GM21576 (cell line): ENCODE results near the gene OR3A3.
"Not testable (repeated sequence)": the region's sequence is repeated elsewhere in the genome, so short reads cannot be mapped to it uniquely, and the experiment has no call there.

ENCODE experiments used
- ATAC-seq: cut with Tn5 transposase; IDR thresholded peaks from one replicate; pipeline ENCODE4 v1.9.1; 2021; ENCODE audit warnings: mild to moderate bottlenecking, moderate library complexity; ENCODE audit not compliant: unreplicated experiment

OR3A3 gene

DNA sequence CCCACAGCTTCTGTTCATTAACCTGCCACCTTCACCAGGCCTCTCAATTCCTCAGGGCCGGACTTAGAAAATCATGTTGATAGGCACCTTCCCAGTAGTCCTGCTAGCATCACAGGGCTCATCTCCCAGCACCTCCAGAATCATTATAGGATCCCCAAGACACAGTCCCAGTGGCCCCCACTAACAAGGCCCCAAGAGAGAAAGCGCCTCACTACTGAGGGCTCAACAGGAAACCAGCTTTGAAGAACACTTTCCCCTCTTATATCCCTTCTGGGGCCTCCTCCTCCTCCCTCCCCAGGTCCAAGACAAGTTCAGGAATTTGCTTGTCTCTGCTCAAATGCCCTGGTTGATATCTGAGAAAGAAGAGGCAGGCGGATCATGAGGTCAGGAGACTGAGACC, at the start of gene OR3A3:
Gene OR3A3, plus strand, starts transcription at position 301 of the 400 bp plus-strand sequence.
- ATAC-seq: no peak

DNA sequence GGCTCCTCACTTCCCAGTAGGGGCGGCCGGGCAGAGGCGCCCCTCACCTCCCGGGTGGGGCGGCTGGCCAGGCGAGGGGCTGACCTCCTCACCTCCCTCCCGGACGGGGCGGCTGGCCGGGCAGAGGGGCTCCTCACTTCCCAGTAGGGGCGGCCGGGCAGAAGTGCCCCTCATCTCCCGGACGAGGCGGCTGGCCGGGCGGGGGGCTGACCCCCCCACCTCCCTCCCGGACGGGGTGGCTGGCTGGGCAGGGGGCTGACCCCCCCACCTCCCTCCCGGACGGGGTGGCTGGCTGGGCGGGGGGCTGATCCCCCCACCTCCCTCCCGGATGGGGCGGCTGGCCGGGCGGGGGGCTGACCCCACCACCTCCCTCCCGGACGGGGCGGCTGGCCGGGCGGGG, 40.0 kb upstream of the OR3A3 start:
- not testable (repeated sequence) for ATAC-seq

DNA sequence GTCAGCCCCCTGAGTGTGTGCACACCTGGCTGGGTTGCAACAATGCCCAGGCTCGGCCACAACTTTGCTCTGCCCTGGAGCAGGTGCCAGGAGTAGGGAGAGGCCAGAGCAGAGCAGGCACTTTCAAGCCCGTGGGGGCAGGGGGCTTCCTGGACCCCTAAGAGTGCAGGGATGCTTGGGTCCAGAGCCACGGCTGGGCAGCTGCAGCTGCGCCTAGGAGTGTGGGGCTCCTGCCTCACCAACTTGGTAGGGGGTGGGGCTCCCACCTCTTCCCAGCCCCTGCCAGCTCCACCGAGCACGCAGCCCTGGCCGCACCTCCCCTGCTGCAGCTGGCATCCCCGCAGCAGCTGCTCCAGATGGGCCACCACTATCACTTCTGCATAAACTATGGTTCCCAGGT, 32.8 kb upstream of the OR3A3 start:
- no peak for ATAC-seq

DNA sequence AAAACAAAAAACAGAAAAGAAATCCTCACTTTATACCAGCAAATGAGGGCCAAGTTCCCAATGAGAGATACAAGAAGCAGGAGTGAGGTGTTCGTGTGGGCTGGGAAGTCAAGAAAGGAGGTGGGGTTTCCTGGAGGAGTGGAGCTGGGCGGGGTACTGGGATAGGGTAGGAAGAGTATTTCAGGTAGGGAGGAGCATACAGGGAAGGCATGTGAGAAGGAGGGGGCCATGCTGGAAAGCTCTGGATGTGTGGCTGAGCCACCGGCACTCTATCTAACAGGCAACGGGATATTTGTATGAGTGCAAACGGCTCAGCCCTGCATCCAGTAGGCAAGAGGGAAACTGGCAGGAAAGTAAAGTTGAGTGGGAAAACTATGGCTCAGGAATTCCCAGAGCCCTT, 29.2 kb upstream of the OR3A3 start:
- ATAC-seq: no peak

DNA sequence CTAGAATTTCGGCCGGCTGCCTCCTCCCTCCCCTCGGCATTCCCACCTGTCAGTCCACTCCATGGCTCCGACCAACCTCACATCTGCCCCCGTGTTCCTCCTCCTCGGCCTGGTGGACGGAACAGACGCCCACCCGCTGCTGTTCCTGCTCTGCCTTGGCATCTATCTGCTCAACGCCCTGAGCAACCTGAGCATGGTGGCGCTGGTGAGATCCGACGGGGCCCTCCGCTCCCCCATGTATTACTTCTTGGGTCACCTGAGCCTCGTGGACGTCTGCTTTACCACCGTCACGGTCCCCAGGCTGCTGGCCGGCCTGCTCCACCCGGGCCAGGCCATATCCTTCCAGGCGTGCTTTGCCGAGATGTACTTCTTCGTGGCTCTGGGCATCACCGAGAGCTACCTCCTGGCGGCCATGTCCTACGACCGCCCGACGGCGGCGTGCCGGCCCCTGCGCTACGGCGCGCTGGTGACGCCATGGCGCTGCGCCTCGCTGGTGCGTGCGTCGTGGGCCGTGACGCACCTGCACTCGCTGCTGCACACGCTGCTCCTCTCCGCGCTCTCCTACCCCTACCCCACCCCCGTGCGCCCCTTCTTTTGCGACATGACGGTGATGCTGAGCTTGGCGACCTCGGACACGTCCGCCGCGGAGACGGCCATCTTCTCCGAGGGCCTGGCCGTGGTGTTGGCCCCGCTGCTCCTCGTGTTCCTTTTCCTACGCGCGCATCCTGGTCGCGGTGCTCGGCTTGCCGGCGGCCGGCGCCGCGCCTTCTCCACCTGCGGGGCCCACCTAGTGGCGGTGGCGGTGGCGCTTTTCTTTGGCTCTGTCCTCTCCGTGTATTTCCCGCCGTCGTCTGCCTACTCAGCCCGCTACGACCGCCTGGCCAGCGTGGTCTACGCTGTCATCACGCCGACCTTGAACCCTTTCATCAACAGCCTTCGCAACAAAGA, 25.0 kb upstream of the OR3A3 start, which contains the start of gene OR3A2:
Gene OR3A2, minus strand, starts transcription at position 440 of the 948 bp plus-strand sequence.
- ATAC-seq: no peak

DNA sequence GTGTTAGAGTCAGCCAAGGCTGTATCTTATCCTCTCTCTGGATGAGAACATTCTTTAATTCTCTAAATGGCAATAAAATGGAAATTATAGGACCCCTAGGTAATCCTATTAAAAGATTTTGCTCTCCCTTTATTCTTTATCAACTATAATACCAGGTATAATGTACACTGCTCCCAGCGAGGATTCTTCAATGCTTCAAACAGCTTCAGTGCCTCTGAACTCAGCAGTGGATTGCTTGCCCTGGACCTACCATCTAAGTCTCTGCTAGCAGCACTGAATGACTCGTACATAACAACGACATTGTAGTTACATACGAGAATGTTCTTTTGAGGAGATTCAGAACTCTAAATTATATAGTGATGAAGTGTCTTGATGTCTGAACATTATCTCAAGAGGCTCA, 21.4 kb upstream of the OR3A3 start:
- ATAC-seq: no peak

DNA sequence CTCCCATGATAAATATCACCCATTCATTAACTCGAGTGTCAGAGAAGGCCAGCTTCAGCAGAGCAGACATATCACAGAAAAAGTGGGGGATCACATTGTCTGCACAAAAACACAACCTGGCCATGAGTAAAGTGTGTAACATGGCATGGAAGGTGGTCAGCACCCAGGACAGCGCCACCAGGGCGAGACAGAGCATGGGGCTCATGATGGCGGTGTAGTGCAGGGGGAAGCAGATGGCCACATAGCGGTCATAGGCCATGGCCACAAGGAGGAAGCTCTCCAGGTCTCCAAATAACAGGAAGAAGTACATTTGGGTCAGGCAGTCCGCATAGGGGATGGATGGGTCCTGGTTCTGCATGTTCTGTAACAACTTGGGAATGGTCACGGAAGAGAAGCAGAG, 13.4 kb upstream of the OR3A3 start:
- ATAC-seq: not testable (repeated sequence)

DNA sequence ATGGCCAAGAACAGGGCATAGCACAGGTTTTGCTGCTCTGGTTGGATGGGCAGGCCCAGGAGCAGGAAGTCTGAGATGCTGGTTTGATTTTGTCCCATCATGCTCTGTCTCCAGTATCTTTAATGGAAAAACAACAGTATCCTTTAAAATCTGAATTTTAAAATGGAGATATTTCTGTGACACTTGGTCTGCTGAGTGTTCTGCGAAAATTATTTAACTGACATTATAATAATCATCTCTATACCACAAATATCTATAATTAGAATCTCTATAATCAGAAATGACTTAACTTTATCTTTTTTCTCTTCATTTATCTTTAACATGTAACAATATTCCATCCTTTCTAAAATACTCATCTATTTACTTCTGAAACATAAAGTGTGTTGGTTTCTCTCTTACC, 12.9 kb upstream of the OR3A3 start, which contains the start of gene OR1E1:
Gene OR1E1, minus strand, starts transcription at position 101 of the 400 bp plus-strand sequence. Its CDS starts 0 bp downstream, at position 101.
- ATAC-seq: no peak

DNA sequence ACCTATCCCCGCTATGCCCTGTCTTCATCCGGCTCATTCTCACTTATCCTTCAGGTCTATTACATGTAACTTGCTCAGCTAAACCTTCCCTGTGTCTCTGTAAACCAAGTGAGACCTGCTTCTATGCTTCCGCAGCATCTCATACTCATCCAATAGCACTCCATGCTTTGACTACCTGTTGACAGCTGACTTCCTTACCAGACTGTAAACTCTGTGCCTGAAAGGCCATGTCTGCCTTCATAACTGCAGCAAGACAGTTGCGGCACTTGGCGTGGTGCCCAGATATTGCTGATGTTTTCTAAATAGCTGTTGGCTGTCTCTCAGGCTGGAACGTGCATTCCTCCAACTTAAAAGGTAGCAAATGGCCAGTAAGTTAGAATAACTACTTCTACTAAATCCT, 11.1 kb upstream of the OR3A3 start:
- no peak for ATAC-seq

DNA sequence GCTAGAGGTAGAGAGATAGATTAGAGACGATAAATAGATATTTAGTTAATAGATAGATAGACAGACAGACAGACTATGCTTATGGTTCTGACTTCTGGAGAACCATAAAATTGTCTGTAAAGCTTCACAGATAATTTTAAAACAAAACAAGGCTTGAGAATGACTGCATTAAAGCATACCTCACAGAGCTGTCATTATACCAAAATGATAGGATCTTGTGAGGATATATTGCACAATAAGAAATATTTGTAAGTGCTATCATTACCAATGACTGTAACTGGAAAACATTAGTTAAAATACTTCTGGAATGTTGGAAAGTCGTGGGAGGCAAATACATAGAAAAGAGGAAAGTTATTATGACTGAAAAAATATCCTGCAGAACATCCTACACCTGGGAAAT, 9.4 kb upstream of the OR3A3 start:
- no peak for ATAC-seq

DNA sequence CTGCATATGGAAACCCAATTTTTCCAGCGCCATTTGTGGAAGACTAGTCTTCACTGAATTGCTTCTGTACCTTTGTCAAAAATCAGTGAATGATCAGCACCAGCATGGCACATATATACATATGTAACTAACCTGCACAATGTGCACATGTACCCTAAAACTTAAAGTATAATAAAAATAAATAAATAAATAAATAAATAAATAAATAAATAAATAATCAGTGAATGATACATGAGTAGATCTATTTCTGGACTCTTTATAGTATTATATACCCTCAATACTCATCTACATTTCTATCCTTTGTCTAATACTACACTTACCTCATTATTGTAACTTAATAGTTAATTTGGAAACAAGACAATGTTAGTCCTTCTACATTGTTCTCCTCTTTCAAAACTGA, 7.3 kb upstream of the OR3A3 start:
- ATAC-seq: not testable (repeated sequence)

DNA sequence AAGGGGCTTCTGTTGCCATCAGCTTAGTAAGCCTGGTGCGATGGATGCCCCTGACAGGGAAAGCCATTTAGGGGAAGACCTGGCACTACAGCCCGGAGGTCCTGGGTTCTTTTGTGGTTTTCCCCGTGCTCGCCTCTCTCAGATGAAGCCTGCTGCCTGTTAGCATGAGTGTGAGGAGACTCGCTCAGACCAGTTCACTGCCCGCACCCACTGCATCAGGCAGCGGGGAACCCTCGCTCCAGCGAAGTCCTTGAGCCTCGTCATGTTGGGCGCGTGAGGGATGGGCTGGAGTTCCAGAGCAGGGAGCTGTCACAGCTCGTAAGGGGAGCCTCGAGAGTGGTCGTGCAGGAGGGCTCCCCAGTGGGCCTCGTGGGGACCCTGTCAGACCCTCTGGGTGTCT, 1.0 kb downstream of the OR3A3 start:
- not testable (repeated sequence) for ATAC-seq

DNA sequence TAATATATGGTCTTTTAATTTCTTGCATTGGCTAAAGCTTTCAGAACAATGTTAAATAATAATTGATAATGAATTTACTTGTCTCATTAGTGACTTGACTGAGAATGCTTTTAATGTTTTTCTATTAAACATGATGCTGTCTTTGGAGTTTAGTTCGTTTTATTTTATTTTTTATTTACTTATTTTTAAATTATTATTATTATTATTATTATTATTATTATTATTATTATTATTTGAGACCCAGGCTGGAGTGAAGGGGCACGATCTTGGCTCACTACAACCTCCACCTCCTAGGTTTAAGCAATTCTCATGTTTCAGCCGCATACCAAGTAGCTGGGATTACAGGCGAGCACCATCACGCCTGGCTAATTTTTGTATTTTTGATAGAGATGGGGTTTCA, 4.4 kb downstream of the OR3A3 start:
- ATAC-seq: no peak

DNA sequence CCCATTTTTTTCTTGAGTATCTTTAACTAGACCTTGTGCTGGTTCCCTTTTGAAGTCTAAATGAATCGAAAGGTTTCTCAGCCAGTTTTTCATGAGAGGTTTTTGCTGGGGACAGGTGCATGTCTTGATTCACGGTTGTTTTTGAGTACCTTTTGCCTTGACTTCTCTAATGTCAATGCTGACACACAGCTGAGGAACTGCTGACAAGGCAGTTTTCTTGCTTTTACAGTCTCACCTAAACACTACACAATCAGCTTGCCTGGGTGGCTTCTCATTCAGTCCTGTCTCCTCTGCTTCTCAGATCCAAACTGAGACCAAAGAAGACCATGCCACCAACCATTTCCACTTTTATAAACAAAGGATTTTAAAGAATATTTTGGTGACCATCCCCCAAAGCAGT, 7.1 kb downstream of the OR3A3 start:
- ATAC-seq: no peak

DNA sequence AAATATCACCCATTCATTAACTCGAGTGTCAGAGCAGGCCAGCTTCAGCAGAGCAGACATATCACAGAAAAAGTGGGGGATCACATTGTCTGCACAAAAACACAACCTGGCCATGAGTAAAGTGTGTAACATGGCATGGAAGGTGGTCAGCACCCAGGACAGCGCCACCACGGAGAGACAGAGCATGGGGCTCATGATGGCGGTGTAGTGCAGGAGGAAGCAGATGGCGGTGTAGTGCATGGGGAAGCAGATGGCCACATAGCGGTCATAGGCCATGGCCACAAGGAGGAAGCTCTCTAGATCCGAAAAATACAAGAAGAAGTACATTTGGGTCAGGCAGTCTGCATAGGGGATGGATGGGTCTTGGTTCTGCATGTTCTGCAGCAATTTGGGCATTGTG, 22.0 kb downstream of the OR3A3 start:
- ATAC-seq: not testable (repeated sequence)

DNA sequence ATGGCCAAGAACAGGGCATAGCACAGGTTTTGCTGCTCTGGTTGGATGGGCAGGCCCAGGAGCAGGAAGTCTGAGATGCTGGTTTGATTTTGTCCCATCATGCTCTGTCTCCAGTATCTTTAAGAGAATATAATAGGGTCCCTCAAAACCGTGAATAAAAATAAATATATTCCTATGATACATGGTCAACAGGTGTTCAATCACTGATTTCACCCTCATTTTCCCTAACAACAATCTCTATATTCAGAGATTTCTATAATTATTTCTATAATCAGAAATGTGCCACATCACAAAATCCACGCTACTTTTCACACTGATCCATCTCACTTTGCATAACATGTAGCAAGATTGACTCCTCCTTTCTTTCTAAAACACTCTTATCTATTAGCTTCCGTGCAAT, 22.6 kb downstream of the OR3A3 start, which contains the start of gene OR1E2:
Gene OR1E2, minus strand, starts transcription at position 101 of the 400 bp plus-strand sequence. Its CDS starts 0 bp downstream, at position 101.
- no peak for ATAC-seq

DNA sequence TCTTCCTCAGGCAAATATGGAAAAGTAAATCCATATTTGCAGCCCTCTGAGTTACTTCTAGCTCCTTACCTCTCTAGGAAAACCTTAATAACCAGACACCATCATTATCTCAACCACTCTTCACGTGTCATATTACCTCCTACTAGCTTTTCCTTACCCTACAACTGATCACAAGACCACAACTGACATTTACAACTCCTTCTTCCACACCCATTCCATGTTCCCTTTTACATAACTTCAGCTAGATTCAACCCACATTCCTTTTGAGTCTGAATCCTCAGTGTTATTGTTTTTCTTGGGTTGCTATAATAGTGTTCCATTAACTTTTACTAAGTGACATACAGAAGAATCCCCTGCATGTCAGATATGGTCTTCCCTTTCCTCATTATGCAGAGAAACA, 27.2 kb downstream of the OR3A3 start:
- no peak for ATAC-seq

DNA sequence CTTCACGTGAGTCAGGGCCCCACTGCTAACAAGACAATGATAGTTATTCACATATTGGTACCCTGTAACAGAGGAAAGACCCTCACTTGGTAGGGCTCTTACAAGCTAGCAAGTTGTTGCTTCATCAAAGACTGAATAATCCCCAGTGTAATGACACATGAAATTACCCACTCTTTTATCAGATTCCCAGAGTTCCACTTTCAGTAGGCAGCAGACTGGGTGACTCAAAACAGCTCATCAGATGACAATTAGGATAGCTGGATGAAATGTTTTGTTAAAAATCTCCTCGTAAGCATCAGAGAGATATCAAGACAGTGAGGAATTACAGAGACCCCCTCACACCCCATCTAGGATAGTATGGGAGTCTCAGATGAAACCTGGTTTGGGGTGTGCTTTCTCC, 29.3 kb downstream of the OR3A3 start:
- no peak for ATAC-seq

DNA sequence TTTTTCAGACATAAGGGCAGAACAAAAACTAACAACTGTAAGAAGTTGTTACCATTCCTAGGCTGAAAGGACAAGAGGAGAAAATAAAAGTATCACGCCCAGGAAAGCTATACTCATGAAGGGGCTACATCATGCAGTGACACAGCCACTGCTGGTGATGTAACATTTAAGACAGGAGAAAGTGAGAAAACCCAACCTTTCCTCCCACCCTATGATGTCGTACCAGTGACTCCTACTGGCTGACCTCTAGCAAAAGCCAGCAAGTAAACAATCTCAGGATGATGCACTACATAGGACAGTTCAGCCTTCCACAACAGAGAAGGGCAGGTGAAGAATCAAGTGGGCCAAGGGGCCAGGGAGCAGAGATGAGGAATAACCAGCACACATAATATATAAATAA, 36.5 kb downstream of the OR3A3 start:
- no peak for ATAC-seq

DNA sequence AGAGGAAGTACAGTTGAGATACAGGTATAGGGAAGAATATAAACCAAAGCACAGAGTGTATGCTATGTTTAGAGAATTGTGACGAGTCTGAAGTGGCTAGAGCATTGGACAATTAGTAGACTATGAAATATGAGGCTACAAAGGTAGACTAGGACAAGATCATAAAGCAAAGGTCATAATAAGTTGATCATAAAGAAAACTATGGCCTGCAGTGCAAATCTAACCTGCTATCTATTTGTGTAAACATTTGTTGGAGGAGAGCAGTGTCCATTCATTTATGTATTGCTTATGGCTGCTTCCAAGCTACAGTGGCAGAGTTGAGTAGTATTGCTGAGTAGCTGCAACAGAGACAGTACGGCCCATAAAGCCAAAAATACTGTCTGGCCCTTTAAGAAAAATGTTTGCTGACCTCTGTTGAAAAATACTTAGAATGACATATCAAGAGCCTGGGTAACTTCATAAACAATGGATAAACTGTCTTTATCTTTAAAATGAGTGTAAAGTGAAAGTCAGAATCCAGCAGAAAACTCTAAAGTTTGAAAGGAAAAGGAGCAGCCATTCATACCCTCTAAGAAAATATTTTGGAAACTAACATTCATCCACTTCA, 37.0 kb downstream of the OR3A3 start:
- ATAC-seq: no peak

DNA sequence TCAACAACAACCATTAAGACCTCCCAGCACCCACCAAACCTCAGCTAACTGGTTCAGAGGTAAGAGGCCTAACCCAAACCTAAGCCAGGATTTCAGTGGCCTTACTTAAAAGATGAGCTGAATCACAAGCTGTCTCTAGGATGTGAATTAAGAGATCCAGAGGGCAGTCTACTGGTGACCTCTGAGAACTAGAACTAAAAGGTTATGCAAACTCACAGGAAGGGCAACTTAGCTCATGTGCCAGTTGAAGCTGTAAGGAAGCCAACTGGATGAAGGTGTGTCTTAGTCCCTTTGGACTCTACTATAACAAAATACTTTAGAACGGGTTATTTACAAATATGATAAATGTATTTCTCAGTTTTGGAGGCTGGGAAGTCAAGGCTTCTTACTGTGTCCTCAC, 55.2 kb downstream of the OR3A3 start:
- not testable (repeated sequence) for ATAC-seq

DNA sequence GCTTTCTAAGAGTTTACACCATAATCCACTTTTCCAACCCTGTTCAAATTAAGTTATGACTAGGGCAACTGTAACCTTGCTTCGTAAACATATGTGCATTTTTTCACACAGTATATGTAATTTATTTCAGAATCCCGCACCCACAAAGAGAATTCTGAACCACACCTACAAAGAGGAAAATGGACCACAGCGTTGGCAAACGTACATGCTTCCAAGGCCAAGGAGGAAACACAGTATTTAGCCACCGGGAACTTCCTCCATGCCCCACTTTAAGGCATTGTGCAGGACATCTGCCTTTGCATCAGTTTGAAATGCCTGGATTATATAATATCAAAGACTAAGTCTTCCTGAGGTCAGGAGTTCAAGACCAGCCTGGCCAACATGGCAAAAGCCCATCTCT, 58.4 kb downstream of the OR3A3 start:
- ATAC-seq: no peak
